ENCODE measurements around the gene FAM180A.
"Not testable (repeated sequence)": the region's sequence is repeated elsewhere in the genome, so short reads cannot be mapped to it uniquely, and the experiment has no call there.

FAM180A gene

GRCh38 chr7:135741905-135742304, 6.7 kb downstream of the FAM180A start:
- DNase-seq (ENCODE audit: low read depth in 2 of 2) = no peak

- no peak for DNase-seq (ENCODE audit: low read depth in 2 of 2)
These were observed 7.7 kb downstream of the FAM180A start for GRCh38 chr7:135740889-135741288.

GRCh38 chr7:135737306-135737647, 11.3 kb downstream of the FAM180A start:
- not testable (repeated sequence) for DNase-seq (ENCODE audit: low read depth in 2 of 2)

- no peak for DNase-seq (ENCODE audit: low read depth in 2 of 2)
These were observed 11.9 kb downstream of the FAM180A start for GRCh38 chr7:135736586-135737305.

- no peak for DNase-seq (ENCODE audit: low read depth in 2 of 2)
These were observed 14.3 kb downstream of the FAM180A start for GRCh38 chr7:135734343-135734689.

GRCh38 chr7:135733603-135734342, 14.8 kb downstream of the FAM180A start:
- no peak for DNase-seq (ENCODE audit: low read depth in 2 of 2)

- no peak for DNase-seq (ENCODE audit: low read depth in 2 of 2)
These were observed 17.5 kb downstream of the FAM180A start for GRCh38 chr7:135731131-135731530.

GRCh38 chr7:135729230-135729629, 19.4 kb downstream of the FAM180A start:
- DNase-seq (ENCODE audit: low read depth in 2 of 2) = no peak

GRCh38 chr7:135728136-135728669, 20.4 kb downstream of the FAM180A start, which contains the start of gene SLC13A4:
Gene SLC13A4, minus strand, starts transcription at chr7:135728186. Its CDS starts 690 bp downstream, at chr7:135727496.
- DNase-seq (ENCODE audit: low read depth in 2 of 2) = no peak

- no peak for DNase-seq (ENCODE audit: low read depth in 2 of 2)
These were observed 21.5 kb downstream of the FAM180A start for GRCh38 chr7:135726911-135727673.

- no peak for DNase-seq (ENCODE audit: low read depth in 2 of 2)
These were observed 22.3 kb downstream of the FAM180A start for GRCh38 chr7:135726276-135726788.

- DNase-seq (ENCODE audit: low read depth in 2 of 2) = no peak
These were observed 25.2 kb downstream of the FAM180A start for GRCh38 chr7:135723411-135723810.

GRCh38 chr7:135721198-135721820, 27.3 kb downstream of the FAM180A start:
- no peak for DNase-seq (ENCODE audit: low read depth in 2 of 2)

GRCh38 chr7:135719688-135720087, 28.9 kb downstream of the FAM180A start:
- DNase-seq (ENCODE audit: low read depth in 2 of 2) = no peak

- DNase-seq (ENCODE audit: low read depth in 2 of 2) = no peak
These were observed 29.7 kb downstream of the FAM180A start for GRCh38 chr7:135718794-135719437.

GRCh38 chr7:135718219-135718618, 30.4 kb downstream of the FAM180A start:
- DNase-seq (ENCODE audit: low read depth in 2 of 2) = no peak

GRCh38 chr7:135717693-135718092, 30.9 kb downstream of the FAM180A start:
- DNase-seq (ENCODE audit: low read depth in 2 of 2) = no peak

GRCh38 chr7:135716677-135717238, 31.9 kb downstream of the FAM180A start:
- no peak for DNase-seq (ENCODE audit: low read depth in 2 of 2)

- no peak for DNase-seq (ENCODE audit: low read depth in 2 of 2)
These were observed 32.9 kb downstream of the FAM180A start for GRCh38 chr7:135715673-135716072.

- DNase-seq (ENCODE audit: low read depth in 2 of 2) = no peak
These were observed 33.5 kb downstream of the FAM180A start for GRCh38 chr7:135715055-135715522.

All from stimulated activated CD4-positive, alpha-beta T cell treated with anti-CD3 and anti-CD28 coated beads, Interleukin-15, amount 100 ng/mL, for 48 hours (primary cell).